ENCODE results near the gene DYRK1B. TPM values are rescaled to one million over a fixed set of nuclear protein-coding genes. Genes with fewer than 3 reads are reported as not detected.

DYRK1B gene
- polyA plus RNA-seq, 1 of the 3 experiments (the other 2 are of a cell fraction) = 17.2 TPM

DNA sequence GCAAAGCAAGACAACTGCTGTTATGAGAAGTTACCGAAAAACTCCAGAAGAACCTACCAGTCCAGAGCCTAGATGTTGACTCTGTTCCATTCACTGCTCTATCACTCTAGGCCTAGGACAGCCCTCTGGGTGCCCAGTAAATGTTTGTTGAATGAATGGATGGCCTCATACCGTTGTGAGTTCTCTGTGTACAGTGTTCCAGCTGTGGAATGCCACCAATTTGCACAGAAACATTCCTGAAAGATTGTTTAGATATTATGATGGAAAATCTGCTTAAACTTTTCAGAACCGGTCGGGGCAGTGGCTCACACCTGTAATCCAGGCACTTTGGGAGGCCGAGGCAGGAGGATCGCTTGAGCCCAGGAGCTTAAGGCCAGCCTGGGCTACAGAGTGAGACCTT, 13.6 kb upstream of the DYRK1B start:
- Histone ChIP-seq H4K20me1 (ENCODE audit: insufficient read depth) (peaks cover 13% of the 10 kb centered on the region), H3K36me3 (replicated peaks in 1 of 2; ENCODE audit: control insufficient read depth in 1 of 2, insufficient read depth in 2 of 2, low read length in 1 of 2) (no peaks in the 10 kb centered on the region), H3K9me2 (no peaks in the 10 kb centered on the region), H3K4me2 (no peak overlapping the region), H2AFZ (ENCODE audit: low read depth) (0 out of 2 replicates have a peak overlapping the region, but pooled peaks have one; percentile 20), H3K79me2 (ENCODE audit: insufficient read depth) (peaks cover 37% of the 10 kb centered on the region), H3K4me1 (ENCODE audit: control insufficient read depth in 1 of 2, insufficient read depth in 2 of 2, low read depth in 1 of 2, low read length in 1 of 2) (peaks cover 8 to 25% of the 10 kb centered on the region in 2 experiments; a peak in 2 of 4 replicates), H3F3A (replicated peaks; ENCODE audit: insufficient read depth) (no peaks in the 10 kb centered on the region), H3K9ac (no peak overlapping the region), H3K9me3 (no peaks in the 10 kb centered on the region), H3K4me3 (ENCODE audit: low read depth in 2 of 2, low read length in 1 of 2) (no peak overlapping the region), H3K27ac (ENCODE audit: low read depth in 2 of 2, low read length in 1 of 2) (no peak overlapping the region), H3K27me3 (ENCODE audit: insufficient read depth) (no peaks in the 10 kb centered on the region)
- no peak for TF ChIP-seq SMC3 (IDR thresholded peaks at IDR 0.05; ENCODE audit: low read depth, low read length)
- TF ChIP-seq JUND (IDR thresholded peaks at IDR 0.05) = no peak
- TF ChIP-seq TCF12 (IDR thresholded peaks at IDR 0.05) = no peak
- TF ChIP-seq, protein P1, sequence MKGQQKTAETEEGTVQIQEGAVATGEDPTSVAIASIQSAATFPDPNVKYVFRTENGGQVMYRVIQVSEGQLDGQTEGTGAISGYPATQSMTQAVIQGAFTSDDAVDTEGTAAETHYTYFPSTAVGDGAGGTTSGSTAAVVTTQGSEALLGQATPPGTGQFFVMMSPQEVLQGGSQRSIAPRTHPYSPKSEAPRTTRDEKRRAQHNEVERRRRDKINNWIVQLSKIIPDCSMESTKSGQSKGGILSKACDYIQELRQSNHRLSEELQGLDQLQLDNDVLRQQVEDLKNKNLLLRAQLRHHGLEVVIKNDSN (IDR thresholded peaks at IDR 0.05; ENCODE audit: borderline replicate concordance, low read depth) = no peak
- no peak for TF ChIP-seq GABPA (IDR thresholded peaks at IDR 0.05; ENCODE audit: low read depth)
- TF ChIP-seq CHD2 (IDR thresholded peaks at IDR 0.05; ENCODE audit: low read length, partially characterized antibody) = no peak
- TF ChIP-seq EZH2phosphoT487 (IDR thresholded peaks at IDR 0.05; ENCODE audit: borderline replicate concordance, low read depth) = no peak
- no peak for TF ChIP-seq FOXJ3 (CRISPR knock-in tag; IDR thresholded peaks at IDR 0.05)
- TF ChIP-seq NRF1 (IDR thresholded peaks at IDR 0.05; ENCODE audit: low read depth, low read length) = no peak
- TF ChIP-seq, protein P2, sequence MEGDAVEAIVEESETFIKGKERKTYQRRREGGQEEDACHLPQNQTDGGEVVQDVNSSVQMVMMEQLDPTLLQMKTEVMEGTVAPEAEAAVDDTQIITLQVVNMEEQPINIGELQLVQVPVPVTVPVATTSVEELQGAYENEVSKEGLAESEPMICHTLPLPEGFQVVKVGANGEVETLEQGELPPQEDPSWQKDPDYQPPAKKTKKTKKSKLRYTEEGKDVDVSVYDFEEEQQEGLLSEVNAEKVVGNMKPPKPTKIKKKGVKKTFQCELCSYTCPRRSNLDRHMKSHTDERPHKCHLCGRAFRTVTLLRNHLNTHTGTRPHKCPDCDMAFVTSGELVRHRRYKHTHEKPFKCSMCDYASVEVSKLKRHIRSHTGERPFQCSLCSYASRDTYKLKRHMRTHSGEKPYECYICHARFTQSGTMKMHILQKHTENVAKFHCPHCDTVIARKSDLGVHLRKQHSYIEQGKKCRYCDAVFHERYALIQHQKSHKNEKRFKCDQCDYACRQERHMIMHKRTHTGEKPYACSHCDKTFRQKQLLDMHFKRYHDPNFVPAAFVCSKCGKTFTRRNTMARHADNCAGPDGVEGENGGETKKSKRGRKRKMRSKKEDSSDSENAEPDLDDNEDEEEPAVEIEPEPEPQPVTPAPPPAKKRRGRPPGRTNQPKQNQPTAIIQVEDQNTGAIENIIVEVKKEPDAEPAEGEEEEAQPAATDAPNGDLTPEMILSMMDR (IDR thresholded peaks at IDR 0.05) = no peak
- TF ChIP-seq, protein P3, sequence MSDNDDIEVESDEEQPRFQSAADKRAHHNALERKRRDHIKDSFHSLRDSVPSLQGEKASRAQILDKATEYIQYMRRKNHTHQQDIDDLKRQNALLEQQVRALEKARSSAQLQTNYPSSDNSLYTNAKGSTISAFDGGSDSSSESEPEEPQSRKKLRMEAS (IDR thresholded peaks at IDR 0.05; ENCODE audit: low read depth) = no peak
- DNase-seq = no peak
- ChIA-PET POLR2A (no interaction called here), CTCF (interaction anchor here (1.6 kb wide), 1 partner anchor 370 kb away, joined by 5 read pairs; the partner anchor contains the start of gene TTC9B)
- 75% methylated on average over 6 of the region's 6 CpGs for WGBS (ENCODE audit: low lambda C conversion rate)

DNA sequence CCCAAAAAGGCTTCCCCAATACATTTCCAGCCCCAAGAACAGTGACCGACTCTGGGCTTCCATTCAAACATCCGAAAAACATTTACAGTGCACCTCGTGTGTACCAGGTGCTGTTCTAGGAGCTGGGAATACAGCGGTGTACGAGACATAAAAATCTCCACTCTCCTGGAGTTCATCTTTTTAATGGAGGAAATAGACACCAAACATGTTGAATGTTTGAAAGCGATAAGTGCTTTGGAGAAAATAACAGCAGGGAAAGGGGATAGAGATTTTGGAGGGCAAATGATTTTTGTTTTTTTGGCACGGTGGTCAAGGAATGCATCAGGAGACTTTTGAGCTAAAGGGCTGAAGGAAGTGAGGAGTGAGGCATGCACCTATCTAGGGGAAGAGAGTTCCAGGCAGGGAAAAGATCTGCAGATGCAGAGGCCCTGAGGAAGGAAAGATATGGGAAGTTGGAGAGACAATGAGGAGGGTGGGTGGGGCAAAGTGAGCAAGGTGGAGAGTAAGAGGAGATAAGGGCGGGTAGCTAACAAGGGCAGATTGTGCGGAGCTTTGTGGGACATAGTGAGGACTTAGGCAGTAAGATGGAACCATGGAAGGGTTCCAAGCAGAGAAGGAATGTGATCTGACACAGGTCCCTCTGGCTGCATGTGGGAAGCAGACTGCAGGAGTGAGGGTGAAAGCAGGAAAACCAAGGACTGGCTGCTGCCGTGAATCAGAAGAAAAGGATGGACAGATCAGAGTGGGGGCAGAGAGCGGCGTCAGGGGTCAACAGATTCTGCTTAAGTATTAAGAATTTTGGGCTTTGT, 12.9 kb upstream of the DYRK1B start:
- ChIA-PET POLR2A (interaction anchor here (0.7 to 1.3 kb wide), 3 partner anchors 13 to 387 kb away, joined by 3 to 7 read pairs (median 6); partner anchors contain the start of genes DYRK1B and PSMC4), CTCF (interaction anchor here (0.7 to 6.7 kb wide), 4 partner anchors 54 to 444 kb away, joined by 3 to 143 read pairs (median 4); partner anchors contain the start of gene TTC9B)
- H3K9ac ChIP-seq = peak overlapping the region; percentile 86
- no peak for TF ChIP-seq FOXM1 (IDR thresholded peaks at IDR 0.05; ENCODE audit: low read depth)
- no peak for TF ChIP-seq MXI1 (IDR thresholded peaks at IDR 0.05; ENCODE audit: low read depth, low read length)
- no peak for TF ChIP-seq SMC3 (IDR thresholded peaks at IDR 0.05; ENCODE audit: low read depth, low read length)
- TF ChIP-seq TAF1 (IDR thresholded peaks at IDR 0.05; ENCODE audit: borderline replicate concordance, low read depth, low read length) = no peak
- no peak for TF ChIP-seq SIN3A (IDR thresholded peaks at IDR 0.05; ENCODE audit: borderline replicate concordance, low read depth, low read length)
- no peak for TF ChIP-seq POLR2AphosphoS5 (IDR thresholded peaks at IDR 0.05; ENCODE audit: low read depth, low read length)
- TF ChIP-seq RFX5 (IDR thresholded peaks at IDR 0.05; ENCODE audit: low read length) = no peak
- TF ChIP-seq ELF1 (IDR thresholded peaks at IDR 0.05) = no peak
- TF ChIP-seq JUND (IDR thresholded peaks at IDR 0.05) = no peak
- TF ChIP-seq FOXJ3 (CRISPR knock-in tag; IDR thresholded peaks at IDR 0.05) = no peak
- no peak for TF ChIP-seq TCF12 (IDR thresholded peaks at IDR 0.05)
- no peak for TF ChIP-seq GABPA (IDR thresholded peaks at IDR 0.05; ENCODE audit: low read depth)
- TF ChIP-seq RXRA (IDR thresholded peaks at IDR 0.05; ENCODE audit: borderline replicate concordance, low read depth) = no peak
- H3K9me2 ChIP-seq = no peaks in the 10 kb centered on the region
- H3K9me3 ChIP-seq = no peaks in the 10 kb centered on the region
- peak overlapping the region; percentile 55 to 89; a peak in 3 of 4 replicates for H3K27ac ChIP-seq (ENCODE audit: low read depth in 2 of 2, low read length in 1 of 2)
- H2AFZ ChIP-seq (ENCODE audit: low read depth) = peak overlapping the region; percentile 100
- no peak for DNase-seq
- no peaks in the 10 kb centered on the region for H3K36me3 ChIP-seq (replicated peaks in 1 of 2; ENCODE audit: control insufficient read depth in 1 of 2, insufficient read depth in 2 of 2, low read length in 1 of 2)
- peaks cover 43% of the 10 kb centered on the region for H3K79me2 ChIP-seq (ENCODE audit: insufficient read depth)
- H3K4me2 ChIP-seq = peak overlapping the region; percentile 94
- H3F3A ChIP-seq (replicated peaks; ENCODE audit: insufficient read depth) = no peaks in the 10 kb centered on the region
- peaks cover 14% of the 10 kb centered on the region for H4K20me1 ChIP-seq (ENCODE audit: insufficient read depth)
- H3K4me1 ChIP-seq (ENCODE audit: control insufficient read depth in 1 of 2, insufficient read depth in 2 of 2, low read depth in 1 of 2, low read length in 1 of 2) = peaks cover 8 to 25% of the 10 kb centered on the region in 2 experiments; a peak in 2 of 4 replicates
- H3K27me3 ChIP-seq (ENCODE audit: insufficient read depth) = no peaks in the 10 kb centered on the region
- WGBS (ENCODE audit: low lambda C conversion rate) = 64% methylated on average over 12 of the region's 12 CpGs
- H3K4me3 ChIP-seq (ENCODE audit: low read depth in 2 of 2, low read length in 1 of 2) = peak overlapping the region; percentile 62 to 80

Measured in SK-N-SH (cell line).